NCI-H1092 (cell line): Measurements from ENCODE around the gene KCNJ18.
"Not testable (repeated sequence)": the region's sequence is repeated elsewhere in the genome, so short reads cannot be mapped to it uniquely, and the experiment has no call there.

Experiments used
- DNase-seq: peaks from one replicate; lab custom pipeline; 2025; lab: John Stamatoyannopoulos, UW

The KCNJ18 gene

GRCh38 chr17:21685061-21685795, 7.1 kb upstream of the KCNJ18 start:
- DNase-seq = not testable (repeated sequence)

GRCh38 chr17:21686165-21687015, 5.9 kb upstream of the KCNJ18 start:
- DNase-seq = no peak

DNA sequence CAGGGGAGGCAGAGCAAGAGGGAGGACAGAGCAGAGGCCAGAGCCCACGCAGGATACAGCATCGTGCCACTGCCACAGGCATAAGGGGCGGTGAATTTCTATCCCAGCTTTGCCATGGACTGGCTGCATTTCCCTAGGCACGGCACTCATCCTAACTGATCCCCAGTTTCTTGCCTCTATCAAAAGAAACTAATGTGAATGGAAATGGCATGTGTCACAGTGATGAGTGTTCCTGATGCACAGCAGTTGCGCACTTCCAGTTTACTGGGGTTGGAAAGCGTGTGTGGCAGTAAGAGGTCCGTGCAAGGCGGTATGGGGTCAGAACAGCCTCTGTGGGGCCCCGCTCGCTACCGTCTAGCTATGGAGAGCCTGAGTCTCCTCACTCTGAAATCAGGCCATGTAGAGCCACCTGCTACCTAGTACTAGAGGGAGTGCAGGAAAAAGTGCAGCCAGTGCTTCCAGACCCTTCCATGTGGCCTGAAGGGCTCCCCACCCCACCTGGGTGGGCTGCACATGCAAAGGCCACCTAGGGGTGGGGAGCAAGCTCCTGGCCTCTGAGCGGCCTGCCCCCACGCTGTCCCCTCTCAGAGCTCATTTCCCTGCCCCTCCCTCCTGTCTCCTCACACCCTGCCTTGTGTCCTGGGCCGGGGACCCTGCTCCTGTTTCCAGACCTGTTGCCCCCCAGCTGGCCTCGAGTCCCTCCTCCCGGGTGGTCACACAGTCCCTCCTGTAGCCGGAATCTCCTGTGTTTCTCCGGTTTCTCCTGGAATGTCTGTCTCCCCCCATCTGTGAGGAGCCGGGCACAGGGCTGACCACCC, 5.0 kb upstream of the KCNJ18 start:
- DNase-seq = no peak

- no peak for DNase-seq
These were observed 3.9 kb upstream of the KCNJ18 start for GRCh38 chr17:21688293-21688949.

DNA sequence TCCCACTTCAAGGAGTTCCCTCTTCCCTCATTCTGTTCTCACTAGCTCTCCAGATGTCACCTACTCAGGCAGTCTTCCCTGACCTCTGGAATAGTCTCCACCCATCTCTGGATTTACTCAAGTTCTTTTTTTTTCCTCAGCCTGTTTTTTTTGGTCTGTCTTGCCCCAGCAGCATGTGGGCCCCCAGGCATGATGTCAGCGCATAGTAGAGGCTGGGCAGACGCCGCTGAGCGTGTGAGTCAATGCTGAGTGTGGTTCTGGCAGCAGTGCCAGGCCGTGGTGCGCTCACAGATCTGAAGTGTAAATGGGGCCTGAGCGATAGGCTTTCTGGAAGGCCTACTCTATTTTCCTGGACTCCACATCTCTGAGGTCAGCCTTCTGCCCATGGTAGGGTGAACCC, 2.7 kb upstream of the KCNJ18 start:
- no peak for DNase-seq

GRCh38 chr17:21690811-21691210, 1.5 kb upstream of the KCNJ18 start:
- not testable (repeated sequence) for DNase-seq

GRCh38 chr17:21691481-21691880, 842 bp upstream of the KCNJ18 start:
- DNase-seq = not testable (repeated sequence)

- not testable (repeated sequence) for DNase-seq
These were observed 362 bp downstream of the KCNJ18 start for GRCh38 chr17:21692704-21693065.

- DNase-seq = not testable (repeated sequence)
These were observed 1.1 kb downstream of the KCNJ18 start for GRCh38 chr17:21693391-21693796.

DNA sequence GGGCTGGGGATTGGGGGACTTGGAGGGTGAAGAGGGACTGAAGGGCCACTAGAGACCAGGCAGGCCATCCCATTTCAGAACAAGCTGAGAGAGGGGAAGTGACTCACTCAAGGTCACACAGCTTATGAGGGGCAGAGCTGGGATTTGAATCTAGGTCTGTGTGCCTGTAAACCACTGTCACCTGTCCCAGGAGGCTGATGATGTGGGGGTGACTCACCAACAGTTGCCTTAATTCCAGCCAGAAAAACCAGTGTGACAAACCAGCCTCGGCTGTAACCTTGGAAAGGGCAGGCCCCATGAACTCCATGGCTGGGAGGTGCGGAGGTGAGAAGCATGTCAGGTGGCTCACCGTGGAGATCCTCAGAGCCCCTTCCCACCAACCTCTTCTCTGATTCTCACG, 1.6 kb downstream of the KCNJ18 start:
- DNase-seq = not testable (repeated sequence)

DNA sequence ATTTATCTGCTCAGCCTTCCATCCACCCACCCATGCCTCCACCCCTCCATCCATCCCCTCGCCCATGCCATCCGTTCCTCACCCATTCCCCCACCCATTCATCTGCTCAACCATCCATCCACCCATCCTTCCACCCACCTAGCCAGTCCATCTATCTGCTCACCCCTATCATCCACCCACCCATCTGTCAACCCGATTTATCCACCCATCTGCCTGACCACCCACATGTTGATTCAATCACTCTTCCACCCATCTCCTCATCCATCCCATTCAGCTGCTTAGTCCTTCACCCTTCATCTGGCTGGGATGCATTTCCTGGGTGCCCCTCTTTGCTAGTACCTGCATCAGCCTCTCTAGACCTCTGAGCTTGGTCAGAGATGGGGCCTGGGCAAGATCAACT, 3.9 kb downstream of the KCNJ18 start:
- DNase-seq = not testable (repeated sequence)

GRCh38 chr17:21696842-21697507, 4.7 kb downstream of the KCNJ18 start:
- DNase-seq = not testable (repeated sequence)

- DNase-seq = not testable (repeated sequence)
These were observed 5.2 kb downstream of the KCNJ18 start for GRCh38 chr17:21697508-21697860.

- DNase-seq = not testable (repeated sequence)
These were observed 6.2 kb downstream of the KCNJ18 start for GRCh38 chr17:21698437-21699075.

DNA sequence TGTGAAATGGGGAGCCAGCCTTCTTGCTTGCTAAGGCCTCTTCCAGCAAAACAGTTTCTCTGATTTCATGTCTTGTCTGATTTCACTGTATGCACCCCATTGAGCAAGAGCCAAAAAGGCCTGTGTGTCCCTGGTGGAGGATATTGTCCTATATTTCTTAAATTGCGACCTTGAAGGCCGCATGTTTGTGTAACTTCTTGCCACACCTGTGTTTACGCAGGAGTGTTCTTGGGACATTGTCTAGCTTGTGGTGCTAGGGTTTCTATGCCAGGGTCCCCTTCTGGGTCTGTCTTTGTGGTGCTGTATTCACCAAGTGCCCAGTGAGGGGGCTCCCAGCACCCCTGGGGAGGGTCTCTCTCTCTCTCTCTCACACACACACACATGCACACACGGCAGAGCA, 6.8 kb downstream of the KCNJ18 start:
- DNase-seq = not testable (repeated sequence)

- not testable (repeated sequence) for DNase-seq
These were observed 7.4 kb downstream of the KCNJ18 start for GRCh38 chr17:21699573-21700236.

DNA sequence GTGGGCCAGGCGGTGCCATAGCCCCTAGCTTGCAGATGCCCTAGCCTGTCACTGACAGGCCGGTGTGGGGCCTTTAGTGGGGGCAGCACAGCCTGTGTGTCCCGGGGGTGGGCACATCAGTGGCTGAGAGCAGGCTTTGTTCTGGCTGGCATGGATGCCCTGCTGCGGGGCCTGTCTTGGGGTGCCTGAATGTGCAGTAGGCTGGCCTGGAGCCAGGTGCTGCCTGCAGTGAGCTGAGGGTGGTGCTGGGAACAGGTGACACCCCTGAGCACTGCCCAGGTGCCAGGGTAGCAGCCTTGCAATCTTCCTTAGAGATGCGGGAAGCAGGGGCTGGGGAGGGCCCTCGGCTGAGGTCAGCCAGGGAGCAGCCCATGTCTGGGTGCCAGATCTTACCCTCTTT, 8.8 kb downstream of the KCNJ18 start:
- DNase-seq = not testable (repeated sequence)

- not testable (repeated sequence) for DNase-seq
These were observed 9.7 kb downstream of the KCNJ18 start for GRCh38 chr17:21702029-21702428.

GRCh38 chr17:21702521-21702920, 10.2 kb downstream of the KCNJ18 start:
- not testable (repeated sequence) for DNase-seq
